Prostate gland (tissue), 2 donors: ENCODE results near the gene BTG1. TPM values are rescaled to one million over a fixed set of nuclear protein-coding genes. Genes with fewer than 3 reads are reported as not detected.

Experiments
- DNase-seq: peaks from one replicate; pipeline ENCODE4 v3.0.0-alpha.2; 2019; ENCODE audit warnings: low spot score
- H3K27ac ChIP-seq, 2 donors: fragments of 200-600 bp; sonication (generic); 2 replicates each; pipeline ENCODE4 v1.5.1; 2017 to 2019
- H3K27me3 ChIP-seq: fragments of 200-600 bp; sonication (generic); replicated peaks from 2 replicates; pipeline ENCODE4 v1.5.1; 2019; ENCODE audit not compliant: insufficient read depth
- H3K36me3 ChIP-seq, 2 donors: fragments of 200-600 bp; sonication (generic); 1 replicate in 1 of 2; 2 replicates in 1 of 2; pipeline versions ENCODE4 v1.5.1 to v1.8.1; 2017 to 2019
- H3K4me1 ChIP-seq: fragments of 200-600 bp; sonication (generic); replicated peaks from 2 replicates; pipeline ENCODE4 v1.5.1; 2019
- H3K4me3 ChIP-seq, 2 donors: fragments of 200-600 bp; sonication (generic); 2 replicates each; pipeline ENCODE4 v1.5.1; 2017 to 2019
- H3K9me3 ChIP-seq: fragments of 200-600 bp; sonication (generic); 2 replicates; pipeline ENCODE4 v1.5.1; 2017
- CTCF ChIP-seq, 4 experiments: fragments of 200-600 bp in 2 of 4; fragments of 450-650 bp in 2 of 4; sonication (generic) in 2 of 4; IDR thresholded peaks; 1 replicate in 3 of 4; 2 replicates in 1 of 4; pipeline ENCODE4 v1.5.1; 2016 to 2019; ENCODE audit warnings: antibody characterized with exemption in 4 of 4, mild to moderate bottlenecking in 2 of 4, moderate library complexity in 2 of 4
- POLR2A ChIP-seq: fragments of 450-650 bp; IDR thresholded peaks from one replicate; pipeline ENCODE4 v1.6.1; 2016; ENCODE audit warnings: antibody characterized with exemption, mild to moderate bottlenecking
- POLR2AphosphoS5 ChIP-seq: sonication (generic); formaldehyde crosslinking; IDR thresholded peaks from one replicate; pipeline ENCODE4 v1.6.1; 2017; ENCODE audit warnings: antibody characterized with exemption
- WGBS: methylation state at CpG from one replicate; pipeline ENCODE4 v1.1.5; 2018; 5-methylcytosine and 5-hydroxymethylcytosine counted together
- intact Hi-C: fragments of 100-400 bp; cut with DNase I; formaldehyde crosslinking; loops from one replicate; pipeline ENCODE4 v1.14.2; 2022
- total RNA-seq, 2 donors: library from RNA; depleted of rRNA; stranded (reverse); fragments of >200 nt; gene quantifications; one replicate each; pipeline ENCODE4 v1.1.0, GENCODE V29; 2016

The BTG1 gene
- total RNA-seq, 2 donors from 2014 or later = 52.7 to 56.9 TPM

GRCh38 chr12:92145481-92145730, 240 bp downstream of the BTG1 start:
- Histone ChIP-seq H3K9me3 (no peaks in the 10 kb centered on the region), H3K4me3 (peak overlapping the region; percentile 77 to 100), H3K27me3 (no peaks in the 10 kb centered on the region), H3K4me1 (no peaks in the 10 kb centered on the region), H3K27ac (peak overlapping the region; percentile 98 to 100), H3K36me3 (no peaks in the 10 kb centered on the region)
- no peak for TF ChIP-seq CTCF (IDR thresholded peaks at IDR 0.05)
- no peak for TF ChIP-seq POLR2AphosphoS5
- TF ChIP-seq POLR2A = no peak
- intact Hi-C loops = loop anchor here (2.0 to 10.0 kb wide), 5 partner anchors 97 to 571 kb away; no protein-coding TSS in a partner anchor
- DNase-seq = no peak
- 0% methylated on average over 28 of the region's 28 CpGs for WGBS

GRCh38 chr12:92144631-92145480, 790 bp downstream of the BTG1 start:
- TF ChIP-seq POLR2A (peak; percentile 45), CTCF (IDR thresholded peaks at IDR 0.05) (peak in 1 of 4 experiments; percentile 18), POLR2AphosphoS5 (peak; percentile 42)
- Histone ChIP-seq H3K36me3 (no peaks in the 10 kb centered on the region), H3K4me1 (no peaks in the 10 kb centered on the region), H3K27ac (peak overlapping the region; percentile 98 to 100), H3K27me3 (no peaks in the 10 kb centered on the region), H3K4me3 (peak overlapping the region; percentile 77 to 100), H3K9me3 (no peaks in the 10 kb centered on the region)
- intact Hi-C loops = loop anchor here (2.0 to 10.0 kb wide), 6 partner anchors 97 to 758 kb away; no protein-coding TSS in a partner anchor
- peak; percentile 78 for DNase-seq
- under 1% methylated on average over 61 of the region's 69 CpGs for WGBS

- H3K36me3 ChIP-seq = no peaks in the 10 kb centered on the region
- no peaks in the 10 kb centered on the region for H3K4me1 ChIP-seq
- no peaks in the 10 kb centered on the region for H3K27me3 ChIP-seq
- TF ChIP-seq POLR2AphosphoS5 = peak; percentile 43
- peak; percentile 52 for TF ChIP-seq POLR2A
- peak; percentile 28 to 82 (median 60) for TF ChIP-seq CTCF (IDR thresholded peaks at IDR 0.05)
- H3K27ac ChIP-seq = peak overlapping the region; percentile 98 to 100
- under 1% methylated on average over 15 of the region's 15 CpGs for WGBS
- H3K4me3 ChIP-seq = peak overlapping the region; percentile 77 to 100
- intact Hi-C loops = loop anchor here (2.0 to 10.0 kb wide), 5 partner anchors 111 to 757 kb away; no protein-coding TSS in a partner anchor
- peak; percentile 74 for DNase-seq
- no peaks in the 10 kb centered on the region for H3K9me3 ChIP-seq
Measured at GRCh38 chr12:92143686-92144630, 1.7 kb downstream of the BTG1 start.

- peak overlapping the region; percentile 98 to 100 for H3K27ac ChIP-seq
- H3K27me3 ChIP-seq = no peaks in the 10 kb centered on the region
- no peak for TF ChIP-seq CTCF (IDR thresholded peaks at IDR 0.05)
- TF ChIP-seq POLR2AphosphoS5 = no peak
- TF ChIP-seq POLR2A = no peak
- DNase-seq = no peak
- no peaks in the 10 kb centered on the region for H3K9me3 ChIP-seq
- no peaks in the 10 kb centered on the region for H3K4me1 ChIP-seq
- H3K4me3 ChIP-seq = peak overlapping the region; percentile 77 to 100
- no peaks in the 10 kb centered on the region for H3K36me3 ChIP-seq
- intact Hi-C loops = loop anchor here (5.0 to 10.0 kb wide), 3 partner anchors 328 to 756 kb away; no protein-coding TSS in a partner anchor
- WGBS = 0% methylated on average over 1 of the region's 1 CpG
Measured at GRCh38 chr12:92143258-92143657, 2.4 kb downstream of the BTG1 start.
